HG03460 (cell line): ENCODE data around the gene CHD9NB.

Experiments used
- ATAC-seq: cut with Tn5 transposase; IDR thresholded peaks from one replicate; pipeline ENCODE4 v1.9.1; 2021; ENCODE audit not compliant: unreplicated experiment

CHD9NB gene

DNA sequence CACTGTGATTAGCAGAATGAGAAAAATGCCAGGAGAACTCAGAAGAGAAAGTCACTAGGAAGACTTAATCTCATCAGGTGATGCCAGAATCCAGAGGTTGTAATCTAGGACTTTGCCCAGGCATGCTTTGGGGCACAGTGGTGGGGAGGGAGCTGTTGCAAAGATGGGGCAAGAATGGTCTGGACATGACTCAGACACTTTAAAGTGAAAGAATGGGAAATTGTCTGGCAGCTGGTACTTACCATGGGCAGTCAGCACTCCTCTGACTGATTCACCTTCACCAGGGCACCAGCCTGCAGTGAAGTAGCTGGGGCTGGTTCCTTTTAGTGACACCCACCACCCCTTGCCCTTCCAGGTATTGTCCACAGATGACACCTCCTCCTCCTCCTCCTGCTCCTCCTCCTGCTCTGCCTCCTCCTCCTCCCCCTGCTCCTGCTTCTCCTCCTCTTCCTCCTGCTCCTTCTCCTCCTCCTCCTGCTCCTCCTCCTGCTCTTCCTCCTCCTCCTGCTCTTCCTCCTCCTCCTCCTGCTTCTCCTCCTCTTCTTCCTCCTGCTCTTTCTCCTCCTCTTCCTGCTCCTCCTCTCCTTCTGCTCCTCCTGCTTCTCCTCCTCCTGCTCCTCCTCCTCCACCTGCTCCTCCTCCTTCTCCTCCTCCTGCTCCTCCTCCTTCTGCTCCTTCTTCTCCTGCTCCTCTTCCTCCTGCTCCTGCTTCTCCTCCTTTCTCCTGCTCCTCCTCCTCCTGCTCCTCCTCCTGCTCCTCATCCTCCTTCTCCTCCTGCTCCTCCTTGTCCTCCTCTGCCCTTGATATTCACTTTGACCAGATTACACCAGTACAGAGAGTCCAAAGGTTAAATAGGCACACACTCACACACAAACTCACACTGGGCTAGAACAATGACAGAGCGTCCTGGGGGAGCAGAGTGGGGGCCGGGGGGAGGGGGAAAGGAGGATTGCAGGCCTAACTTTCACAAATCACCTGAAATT, at the start of gene CHD9NB:
Gene CHD9NB (minus strand): TSS at position 379 of the 983 bp plus-strand sequence. CDS start 8,739 bp downstream, outside the sequence.
- no peak for ATAC-seq

- ATAC-seq, result no peak
Observed at GRCh38 chr16:53100889-53101288, 48.2 kb upstream of the CHD9NB start.

DNA sequence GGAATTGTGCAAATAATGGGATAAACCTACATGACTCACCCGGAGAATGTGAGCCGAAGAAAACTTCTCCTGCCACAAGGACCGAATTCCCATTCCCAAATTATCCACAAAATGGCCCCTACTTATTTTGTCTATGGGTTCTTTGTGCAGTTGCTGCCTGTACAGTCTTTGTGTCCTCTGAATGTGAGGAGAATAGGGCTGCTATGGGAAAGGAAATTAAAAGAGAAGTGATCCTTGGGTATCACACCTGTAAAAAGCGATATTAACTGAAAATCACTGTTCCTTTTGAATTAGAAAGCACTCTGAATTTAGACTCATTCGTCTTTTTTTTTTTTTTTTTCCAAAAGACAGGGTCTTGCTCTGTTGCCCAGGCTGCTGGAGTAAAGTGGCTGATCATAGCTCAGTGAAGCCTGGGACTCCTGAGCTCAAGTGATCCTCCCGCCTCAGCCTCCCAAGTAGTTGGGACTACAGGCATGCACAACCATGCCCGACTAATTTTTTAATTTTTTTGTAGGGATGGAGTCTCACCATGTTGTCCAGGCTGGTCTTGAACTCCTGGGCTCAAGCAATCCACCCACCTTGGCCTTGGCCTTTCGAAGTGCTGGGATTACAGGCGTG, 47.5 kb upstream of the CHD9NB start:
- ATAC-seq, result no peak

- peak; percentile 55 for ATAC-seq
Observed at GRCh38 chr16:53099318-53100130, 46.8 kb upstream of the CHD9NB start.

DNA sequence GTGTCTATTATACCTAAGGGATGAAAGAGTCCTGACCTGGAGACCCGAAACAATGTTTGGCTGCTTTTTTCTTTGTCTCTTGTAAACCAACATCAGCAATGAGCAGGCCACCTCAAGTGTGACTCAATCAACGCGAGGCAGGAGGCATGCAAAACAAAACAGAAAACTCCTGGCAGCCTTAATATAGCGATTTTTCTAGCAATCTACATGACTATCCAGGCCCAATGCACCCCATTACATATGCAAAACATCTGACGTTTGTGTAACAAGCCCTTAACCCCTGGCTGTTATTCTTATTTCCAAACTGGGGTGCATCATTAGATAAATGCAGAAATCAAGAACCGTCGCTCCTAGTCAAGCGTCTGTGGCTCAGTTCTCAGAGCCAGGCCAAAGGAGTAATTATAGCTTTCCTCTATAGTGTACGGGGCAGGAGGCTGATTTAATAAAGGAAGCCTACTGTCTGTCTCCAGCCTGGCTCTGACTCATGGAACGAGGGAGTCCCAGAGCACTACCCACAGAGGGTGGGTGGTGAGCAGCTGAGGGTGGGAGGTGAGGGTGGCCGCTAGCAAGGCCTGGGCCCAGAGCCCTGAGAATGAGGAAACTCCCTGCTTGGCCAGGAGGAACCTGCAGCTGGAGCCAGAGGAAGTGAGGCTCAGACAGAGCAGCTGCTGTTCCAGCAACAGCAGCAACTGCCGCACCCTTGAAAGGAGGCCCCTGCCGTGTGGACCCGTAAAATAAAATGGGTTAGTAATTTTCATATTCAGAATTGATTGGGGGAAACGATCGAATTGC, 46.0 kb upstream of the CHD9NB start:
- peak; percentile 52 for ATAC-seq

DNA sequence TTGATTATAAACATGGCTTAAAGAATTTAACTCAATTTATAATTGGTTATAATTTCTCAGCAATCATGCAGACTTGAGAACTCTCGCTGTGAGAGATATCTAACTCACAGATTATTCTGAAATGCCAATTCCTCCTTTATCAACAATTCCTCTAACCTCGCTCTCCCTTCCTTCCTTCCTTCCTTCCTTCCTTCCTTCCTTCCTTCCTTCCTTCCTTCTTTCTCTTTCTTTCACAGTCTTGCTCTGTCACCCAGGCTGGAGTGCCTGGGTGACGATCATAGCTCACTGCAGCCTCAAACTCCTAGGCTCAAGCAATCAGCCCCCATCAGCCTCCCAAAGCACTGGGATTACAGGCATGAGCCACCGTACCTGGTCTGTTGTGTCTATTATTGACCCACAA, 44.5 kb upstream of the CHD9NB start:
- no peak for ATAC-seq

DNA sequence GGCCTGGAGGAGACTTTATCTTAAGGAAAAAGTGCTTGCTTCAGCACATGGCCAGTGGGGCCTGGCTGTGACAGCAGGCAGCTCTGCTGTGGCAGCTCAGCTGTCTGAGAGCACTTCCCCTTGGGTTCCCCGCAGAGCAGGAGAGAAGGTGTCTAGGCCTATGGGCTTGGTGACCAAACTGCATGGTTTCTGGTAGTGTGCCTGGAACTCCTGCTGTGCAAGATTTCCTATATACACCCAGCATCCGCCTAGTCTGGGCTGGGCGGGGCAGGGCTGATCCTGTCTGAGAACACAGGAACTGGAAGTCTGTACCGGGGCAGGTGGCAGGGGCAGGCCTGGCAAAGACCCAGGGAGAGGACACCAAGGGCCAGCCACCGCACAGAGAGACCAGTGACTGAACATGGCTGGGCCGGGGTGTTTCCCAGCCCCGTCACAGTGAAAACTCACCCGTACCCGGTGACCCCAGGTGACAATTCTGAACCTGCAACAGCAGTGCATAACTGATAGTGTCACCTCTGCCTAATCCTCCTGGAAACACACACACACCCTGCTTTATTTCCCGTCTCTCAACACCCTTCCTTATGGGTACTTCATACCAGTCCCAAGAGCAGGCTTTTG, 41.4 kb upstream of the CHD9NB start:
- peak; percentile 41 for ATAC-seq

DNA sequence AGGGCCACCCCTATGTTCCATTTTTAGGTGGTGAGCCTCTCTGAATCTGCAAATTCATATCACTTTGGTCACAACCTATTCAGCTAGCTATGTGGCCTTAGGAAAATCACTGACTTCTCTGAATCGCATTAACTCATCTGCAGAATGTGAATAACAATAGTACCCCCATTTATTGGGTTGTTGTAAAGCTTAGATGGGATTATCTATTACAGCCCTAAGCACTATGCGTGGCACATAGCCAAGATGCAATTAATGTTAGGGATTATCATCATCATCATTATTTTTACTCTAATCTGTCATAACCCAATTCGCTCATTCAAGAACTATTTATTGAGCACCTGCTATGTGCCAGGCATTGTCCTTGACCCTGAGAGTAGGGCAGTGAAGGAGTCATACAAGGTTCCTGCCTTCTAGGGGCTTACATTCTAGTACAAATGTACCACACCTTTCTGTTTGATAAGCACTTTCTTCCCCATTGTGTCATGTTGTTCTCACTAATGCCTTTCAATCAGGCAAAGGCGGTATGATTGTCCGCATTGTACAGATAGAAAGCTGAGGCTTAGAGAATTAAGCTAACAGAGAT, 40.6 kb upstream of the CHD9NB start:
- no peak for ATAC-seq

GRCh38 chr16:53092284-53092683, 39.6 kb upstream of the CHD9NB start:
- ATAC-seq, result no peak

DNA sequence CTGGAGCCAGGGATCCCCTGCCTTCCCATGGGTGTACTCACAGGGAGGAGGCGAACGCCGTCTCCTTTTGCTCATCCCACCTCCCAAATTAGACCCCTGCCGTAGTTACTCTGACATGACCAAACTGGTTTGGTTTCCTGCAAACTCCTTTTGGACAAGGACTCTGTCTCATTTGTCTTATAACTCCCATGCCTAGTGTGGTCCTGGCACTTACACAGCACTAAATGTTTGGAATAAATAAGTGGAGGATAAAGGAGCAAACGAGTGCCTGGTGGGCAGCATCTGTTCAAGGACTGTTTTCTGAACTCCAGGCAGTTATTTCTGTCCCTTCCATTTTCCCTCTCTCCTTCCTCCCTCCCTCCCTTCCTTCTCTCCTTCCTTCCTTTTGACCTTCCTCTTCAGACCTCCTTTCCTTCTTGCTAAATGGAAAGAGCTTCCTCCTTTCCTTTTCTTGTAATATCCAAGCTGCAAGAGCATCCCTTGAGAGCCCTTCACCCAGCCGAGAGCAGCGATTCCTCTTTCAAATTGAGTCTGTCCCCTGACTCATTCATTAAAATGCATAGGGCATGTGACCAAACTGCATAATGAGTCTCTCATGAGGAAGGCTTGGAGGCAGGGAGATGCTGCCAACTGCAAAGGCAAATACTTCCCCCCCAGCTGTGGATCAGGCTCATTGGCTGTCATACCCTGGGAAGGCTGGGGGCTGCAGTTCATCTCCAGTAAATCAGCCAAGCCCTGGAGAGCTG, 38.9 kb upstream of the CHD9NB start:
- ATAC-seq, result peak; percentile 54

DNA sequence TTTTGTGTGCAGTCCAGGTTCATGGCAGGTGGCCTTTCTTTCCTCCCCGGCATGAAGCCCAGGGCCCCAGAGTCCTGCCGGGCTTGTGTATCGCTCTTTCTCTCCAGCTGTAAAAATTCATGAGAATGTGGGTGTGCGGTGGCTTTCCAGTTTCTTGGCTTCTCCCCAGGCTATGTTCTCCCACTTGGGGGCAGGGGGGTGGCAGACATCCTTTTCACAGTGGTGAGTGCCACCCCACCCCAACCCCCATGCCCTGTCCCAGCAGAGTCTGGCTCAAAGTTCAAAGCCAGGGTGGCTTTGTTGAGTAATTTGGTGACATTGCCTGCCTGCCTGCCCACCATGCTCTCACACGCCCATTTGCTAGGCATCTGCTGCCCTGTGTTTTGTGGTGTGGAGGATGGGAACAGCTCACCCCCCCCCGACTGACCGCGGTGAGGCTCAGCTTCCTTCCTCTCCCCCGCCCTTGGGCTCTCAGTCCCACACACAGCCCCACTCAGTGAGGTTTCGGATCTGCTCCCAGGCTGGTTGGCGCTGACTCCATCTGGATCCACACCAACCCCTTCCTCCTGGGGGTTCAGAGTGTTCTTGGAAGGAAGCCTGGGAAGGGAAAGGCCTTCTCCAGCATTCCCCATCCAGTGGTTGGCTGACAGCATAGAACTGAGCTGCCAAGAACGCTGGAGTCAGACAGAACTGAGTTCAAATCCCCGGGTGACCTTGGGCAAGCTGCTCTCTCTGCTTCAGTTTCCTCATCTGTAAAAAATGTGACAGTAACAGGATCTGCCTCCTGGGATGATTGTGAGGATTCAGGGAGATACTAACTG, 38.1 kb upstream of the CHD9NB start:
- ATAC-seq, result peak; percentile 56

DNA sequence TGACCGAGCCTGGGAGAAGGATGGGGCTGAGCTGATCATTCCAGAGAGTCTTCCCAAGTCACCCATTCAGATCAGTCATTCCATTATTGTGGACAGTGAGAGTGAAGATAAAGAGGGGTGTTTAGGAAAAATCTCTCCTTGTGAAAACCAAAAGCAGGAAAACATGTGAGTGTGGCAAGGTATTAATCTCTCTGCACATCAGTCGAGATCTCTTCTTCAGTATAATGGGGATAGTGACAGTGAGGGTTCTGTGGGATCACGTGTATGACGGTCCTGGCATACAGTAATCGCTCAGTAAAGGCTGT, 37.5 kb upstream of the CHD9NB start:
- ATAC-seq, result no peak

GRCh38 chr16:53089434-53090285, 37.0 kb upstream of the CHD9NB start:
- no peak for ATAC-seq

DNA sequence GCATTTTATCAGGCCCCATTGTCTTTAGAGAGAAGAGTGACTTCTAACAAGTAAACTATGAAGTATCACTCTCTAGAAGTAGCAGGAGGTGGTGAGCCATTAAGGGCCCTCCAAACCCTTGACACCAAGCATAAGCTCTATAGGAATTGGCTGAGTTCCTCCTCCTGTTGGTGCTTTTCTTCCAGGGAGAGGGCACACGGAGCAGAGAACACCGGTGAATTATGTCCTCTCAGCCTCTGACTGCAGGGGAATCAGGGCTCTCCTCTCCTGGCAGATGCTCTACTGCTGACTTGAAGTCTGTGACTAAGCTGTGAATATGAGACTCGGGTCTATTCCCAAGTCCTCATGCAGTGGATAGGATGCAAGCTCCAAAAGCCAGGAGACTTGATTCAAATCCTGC, 34.4 kb upstream of the CHD9NB start:
- no peak for ATAC-seq

DNA sequence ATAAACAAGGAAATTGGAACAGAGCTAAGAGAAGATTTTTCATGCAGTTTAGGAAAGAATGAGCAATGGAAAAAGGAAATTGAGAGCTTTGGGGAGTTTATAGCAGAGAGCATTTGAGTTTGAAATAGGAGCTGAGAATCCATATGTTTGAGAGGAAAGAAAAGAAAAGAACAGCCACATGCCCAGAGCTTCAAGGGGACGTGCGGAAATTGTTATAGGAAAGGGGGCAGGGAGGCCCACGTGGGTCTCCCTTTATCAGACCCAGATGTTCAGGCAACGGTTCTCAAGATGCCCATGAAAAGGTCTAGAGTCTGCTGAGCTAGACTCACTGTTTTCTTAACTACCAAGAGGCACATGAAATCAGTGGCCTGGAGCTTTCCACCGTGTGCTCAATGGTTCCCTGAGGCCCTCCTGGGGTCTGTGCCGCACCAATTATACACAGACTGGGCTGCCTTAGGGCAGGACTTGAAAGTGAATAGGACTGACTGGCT, 33.3 kb upstream of the CHD9NB start:
- no peak for ATAC-seq

- no peak for ATAC-seq
Observed at GRCh38 chr16:53085369-53085843, 32.7 kb upstream of the CHD9NB start.

- no peak for ATAC-seq
Observed at GRCh38 chr16:53084746-53085334, 32.1 kb upstream of the CHD9NB start.
